ENCODE data around the gene ADARB1. TPM values are rescaled to one million over a fixed set of nuclear protein-coding genes. Genes with fewer than 3 reads are reported as not detected.
"Not testable (repeated sequence)": the region's sequence is repeated elsewhere in the genome, so short reads cannot be mapped to it uniquely, and the experiment has no call there.

Gene ADARB1
- polyA plus RNA-seq (2011; rRNA removed) (25.3 and 27.9 TPM in 2 replicates), polyA minus RNA-seq (2011; rRNA and poly(A)+ RNA removed) (46.2 and 48.1 TPM in 2 replicates)

DNA sequence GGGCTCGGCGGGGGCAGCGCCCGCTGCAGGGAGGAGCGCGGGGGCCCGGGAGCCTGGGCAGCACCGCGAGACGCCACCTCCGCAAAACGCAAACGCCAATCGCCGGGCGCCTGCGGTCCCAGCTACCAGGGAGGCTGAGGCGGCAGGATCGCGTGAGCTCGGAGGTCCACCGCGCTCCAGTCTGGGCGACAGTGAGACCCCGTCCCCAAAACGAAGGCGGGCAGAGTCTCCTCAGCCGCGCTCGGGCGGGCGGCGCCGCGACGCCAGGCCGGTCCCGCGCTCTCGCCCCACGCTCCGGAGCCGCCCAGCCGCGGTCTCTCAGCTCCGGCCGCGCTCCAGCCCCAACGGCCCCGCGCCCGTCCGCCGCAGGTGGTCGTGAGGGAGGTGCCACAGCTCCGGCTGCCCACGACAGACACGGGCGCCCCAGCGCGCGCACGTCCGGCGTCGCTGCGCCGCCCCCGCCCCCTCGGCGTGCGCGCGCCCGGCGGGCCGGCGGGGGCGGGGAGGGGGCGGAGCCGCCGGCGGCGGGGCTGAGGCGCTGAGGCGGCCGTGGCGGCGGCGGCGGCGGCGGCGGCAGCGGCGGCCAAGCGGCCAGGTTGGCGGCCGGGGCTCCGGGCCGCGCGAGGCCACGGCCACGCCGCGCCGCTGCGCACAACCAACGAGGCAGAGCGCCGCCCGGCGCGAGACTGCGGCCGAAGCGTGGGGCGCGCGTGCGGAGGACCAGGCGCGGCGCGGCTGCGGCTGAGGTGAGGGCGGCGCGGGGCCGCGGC lies at the start of gene ADARB1:
ADARB1 (plus strand) TSS at position 533 of the 770 bp plus-strand sequence. CDS start 97,077 bp downstream, outside the sequence.
- ChIA-PET CTCF (interaction anchor here (1.0 to 1.1 kb wide), 2 partner anchors 63 to 124 kb away, joined by 3 to 4 read pairs; no protein-coding TSS in a partner anchor), POLR2A (interaction anchor here (0.6 to 1.4 kb wide), 4 partner anchors 23 to 190 kb away, joined by 4 to 8 read pairs (median 6); no protein-coding TSS in a partner anchor)
- TF ChIP-seq CTCF (IDR thresholded peaks at IDR 0.05; ENCODE audit: low read depth, low read length): no peak
- no peaks in the 10 kb centered on the region for H3K27me3 ChIP-seq (ENCODE audit: control insufficient read depth, insufficient read depth, low read length)
- DNase-seq (ENCODE audit: low read depth, low spot score): no peak
- peaks cover 3% of the 10 kb centered on the region; the same call in 1 of the 2 replicates for H3K9me3 ChIP-seq (ENCODE audit: control insufficient read depth, insufficient read depth, low read length)
- peak within 1 kb of the TSS; percentile 83 for H3K4me3 ChIP-seq (ENCODE audit: low read depth, low read length)
- peak within 1 kb of the TSS; percentile 47 for H3K27ac ChIP-seq (ENCODE audit: low read depth, low read length)

DNA sequence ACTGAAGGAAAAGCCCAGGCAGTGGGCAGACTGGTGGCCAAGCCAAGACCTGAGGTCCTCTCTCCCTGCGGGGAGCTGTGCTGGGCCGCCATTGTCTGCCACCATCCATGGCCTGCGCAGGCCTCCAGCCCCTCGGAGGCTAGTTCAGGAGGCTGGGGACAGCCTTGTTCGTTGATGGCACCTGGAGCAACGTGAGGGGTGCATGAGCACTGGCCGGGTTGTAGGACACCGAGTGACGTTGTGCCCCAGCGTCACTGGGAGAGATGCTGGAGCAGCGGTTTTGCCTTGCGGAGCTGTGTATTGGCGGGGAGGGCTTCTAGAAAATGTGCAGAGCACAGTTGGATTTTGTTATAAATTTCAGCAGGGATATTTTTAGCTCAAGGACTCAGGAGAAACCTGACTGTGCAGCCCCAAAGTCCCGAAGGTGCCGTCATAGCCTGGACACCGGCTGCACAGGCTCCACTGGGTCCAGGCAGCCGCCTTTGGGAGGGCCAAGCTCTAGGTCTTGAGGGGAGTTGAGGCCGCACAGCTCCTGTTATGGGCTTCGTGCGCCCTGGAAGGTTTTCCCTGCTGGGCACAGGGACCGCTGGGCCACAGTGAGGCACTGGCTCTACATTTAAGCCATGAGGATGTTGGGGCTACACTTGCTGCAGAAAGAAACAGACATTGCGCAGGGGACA lies 48.2 kb upstream of the ADARB1 start:
- Histone ChIP-seq H3K4me3 (ENCODE audit: low read depth, low read length) (no peak overlapping the region), H3K27me3 (ENCODE audit: control insufficient read depth, insufficient read depth, low read length) (no peaks in the 10 kb centered on the region), H3K9me3 (ENCODE audit: control insufficient read depth, insufficient read depth, low read length) (peaks cover 34% of the 10 kb centered on the region), H3K27ac (ENCODE audit: low read depth, low read length) (no peak overlapping the region)
- CTCF ChIA-PET: no interaction called here
- TF ChIP-seq CTCF (IDR thresholded peaks at IDR 0.05; ENCODE audit: low read depth, low read length): no peak
- POLR2A ChIA-PET: interaction anchor here (0.6 kb wide), 1 partner anchor 64 kb away, joined by 3 read pairs; no protein-coding TSS in a partner anchor
- no peak for DNase-seq (ENCODE audit: low read depth, low spot score)

GRCh38 chr21:45026826-45027225 lies 47.6 kb upstream of the ADARB1 start:
- no peak for DNase-seq (ENCODE audit: low read depth, low spot score)
- CTCF ChIA-PET: no interaction called here
- Histone ChIP-seq H3K9me3 (ENCODE audit: control insufficient read depth, insufficient read depth, low read length) (peaks cover 30% of the 10 kb centered on the region), H3K4me3 (ENCODE audit: low read depth, low read length) (no peak overlapping the region), H3K27ac (ENCODE audit: low read depth, low read length) (no peak overlapping the region), H3K27me3 (ENCODE audit: control insufficient read depth, insufficient read depth, low read length) (no peaks in the 10 kb centered on the region)
- POLR2A ChIA-PET: no interaction called here
- TF ChIP-seq CTCF (IDR thresholded peaks at IDR 0.05; ENCODE audit: low read depth, low read length): no peak

GRCh38 chr21:45027241-45028196 lies 46.9 kb upstream of the ADARB1 start:
- H3K27me3 ChIP-seq (ENCODE audit: control insufficient read depth, insufficient read depth, low read length): no peaks in the 10 kb centered on the region
- peaks cover 23% of the 10 kb centered on the region for H3K9me3 ChIP-seq (ENCODE audit: control insufficient read depth, insufficient read depth, low read length)
- no peak for TF ChIP-seq CTCF (IDR thresholded peaks at IDR 0.05; ENCODE audit: low read depth, low read length)
- ChIA-PET CTCF (no interaction called here), POLR2A (no interaction called here)
- H3K4me3 ChIP-seq (ENCODE audit: low read depth, low read length): no peak overlapping the region
- H3K27ac ChIP-seq (ENCODE audit: low read depth, low read length): no peak overlapping the region
- no peak for DNase-seq (ENCODE audit: low read depth, low spot score)

- CTCF ChIA-PET; DNase-seq (ENCODE audit: low read depth, low spot score); H3K27me3 ChIP-seq (ENCODE audit: control insufficient read depth, insufficient read depth, low read length); H3K27ac ChIP-seq (ENCODE audit: low read depth, low read length); H3K4me3 ChIP-seq (ENCODE audit: low read depth, low read length); POLR2A ChIA-PET: not testable (repeated sequence)
- H3K9me3 ChIP-seq (ENCODE audit: control insufficient read depth, insufficient read depth, low read length): peaks cover 14% of the 10 kb centered on the region
Observed at GRCh38 chr21:45028645-45029044, 45.7 kb upstream of the ADARB1 start.

Measured in AG04450 (cell line).